GM12878 (cell line): ENCODE data around the gene MAPKAP1. TPM values are rescaled to one million over a fixed set of nuclear protein-coding genes. Genes with fewer than 3 reads are reported as not detected.

Experiments
- BMI1 ChIP-seq: fragments of 450-650 bp; IDR thresholded peaks from 2 replicates; pipeline ENCODE4 v1.6.1; 2016; ENCODE audit warnings: mild to moderate bottlenecking, moderate library complexity, borderline replicate concordance
- EZH2 ChIP-seq: IDR thresholded peaks from 2 replicates; pipeline ENCODE4 v1.6.1; 2012; ENCODE audit warnings: low read depth, mild to moderate bottlenecking, control low read depth, inconsistent platforms, low read length, borderline replicate concordance; ENCODE audit not compliant: control insufficient read depth
- RELB ChIP-seq: fragments of 450-650 bp; IDR thresholded peaks from 2 replicates; pipeline ENCODE4 v1.6.1; 2017; ENCODE audit warnings: low read depth, mild to moderate bottlenecking, moderate library complexity
- ZNF687 ChIP-seq: fragments of 450-650 bp; IDR thresholded peaks from 2 replicates; pipeline ENCODE4 v1.6.1; 2017; ENCODE audit warnings: mild to moderate bottlenecking, moderate library complexity
- polyA plus RNA-seq, 11 experiments: library from polyadenylated mRNA; depleted of rRNA in 4 of 11; unstranded in 6 of 11; stranded (reverse) in 5 of 11; fragments of >200 nt; fragmentation: Nextera tagmentation in 4 of 11; fragmentation: Illumina TruSeq in 1 of 11; extraction: Ambion mirVana in 4 of 11; extraction: Trizol in 1 of 11; gene quantifications; 1 replicate in 1 of 11; 2 replicates in 10 of 11; pipeline versions ENCODE4 v1.2.1 to v1.2.3, GENCODE V29; 2011 to 2016; ENCODE audit warnings: inconsistent platforms in 2 of 11, missing spikeins in 2 of 11, low read depth in 1 of 11
- total RNA-seq, 4 experiments: library from RNA; depleted of rRNA in 3 of 4; stranded (reverse); fragments of >200 nt in 3 of 4; fragmentation: Illumina TruSeq in 1 of 4; extraction: Trizol in 1 of 4; gene quantifications; 2 replicates each; pipeline versions ENCODE4 v1.2.1 to v1.2.3, GENCODE V29; 2013 to 2021

MAPKAP1 gene
- total and polyA plus RNA-seq, 10 of the 15 experiments (the other 5 are each of a cell fraction or from before 2014, with no cell fraction given), result 5.1 to 188 (median 105) TPM

- TF ChIP-seq EZH2 (no peak), BMI1 (no peak), RELB (no peak), ZNF687 (no peak)
Measured at GRCh38 chr9:125631391-125632085, 75.5 kb downstream of the MAPKAP1 start (continued).
